Liver (tissue), 9 donors: ENCODE measurements around the gene RARG. TPM values are rescaled to one million over a fixed set of nuclear protein-coding genes. Genes with fewer than 3 reads are reported as not detected.

ENCODE experiments used
- DNase-seq: peaks from one replicate; pipeline ENCODE4 v3.0.0-alpha.2; 2017; ENCODE audit warnings: low spot score
- H3K27ac ChIP-seq, 2 donors: one replicate each; pipeline ENCODE4 v1.7.0; 2013; ENCODE audit warnings: inconsistent platforms in 2 of 2, low read length in 2 of 2, control low read depth in 1 of 2, low read depth in 1 of 2, mild to moderate bottlenecking in 1 of 2
- H3K27me3 ChIP-seq, 4 donors: one replicate each; pipeline versions ENCODE4 v1.6.1 to v1.7.0; 2013; ENCODE audit warnings: low read length in 3 of 4, inconsistent platforms in 1 of 4, mild to moderate bottlenecking in 1 of 4, moderate library complexity in 1 of 4; ENCODE audit not compliant: control insufficient read depth in 4 of 4, insufficient read depth in 4 of 4
- H3K36me3 ChIP-seq, 4 donors: one replicate each; pipeline versions ENCODE4 v1.6.1 to v1.7.0; 2013; ENCODE audit warnings: low read length in 3 of 4, mild to moderate bottlenecking in 3 of 4, low read depth in 1 of 4, moderate library complexity in 1 of 4; ENCODE audit not compliant: control insufficient read depth in 4 of 4, insufficient read depth in 3 of 4
- H3K4me1 ChIP-seq, 4 donors: one replicate each; pipeline versions ENCODE4 v1.6.1 to v1.7.0; 2013; ENCODE audit warnings: low read length in 3 of 4, mild to moderate bottlenecking in 3 of 4, moderate library complexity in 1 of 4; ENCODE audit not compliant: control insufficient read depth in 4 of 4, insufficient read depth in 4 of 4
- H3K4me3 ChIP-seq, 3 donors: one replicate each; pipeline versions ENCODE4 v1.6.1 to v1.7.0; 2013; ENCODE audit warnings: low read length in 3 of 3, control low read depth in 1 of 3, low read depth in 1 of 3, mild to moderate bottlenecking in 1 of 3
- H3K9ac ChIP-seq, 2 donors: one replicate each; pipeline ENCODE4 v1.7.0; 2013; ENCODE audit warnings: low read length in 2 of 2, mild to moderate bottlenecking in 2 of 2, moderate library complexity in 2 of 2, control low read depth in 1 of 2, low read depth in 1 of 2
- H3K9me3 ChIP-seq, 4 donors: one replicate each; pipeline versions ENCODE4 v1.6.1 to v1.7.0; 2013; ENCODE audit warnings: low read length in 3 of 4; ENCODE audit not compliant: control insufficient read depth in 4 of 4
- EGR1 ChIP-seq, 2 donors: IDR thresholded peaks; 2 replicates each; pipeline ENCODE4 v1.6.1; 2016 to 2018; ENCODE audit warnings: antibody characterized with exemption in 2 of 2, low read depth in 2 of 2
- FOXA1 ChIP-seq: IDR thresholded peaks from 2 replicates; pipeline ENCODE4 v1.6.1; 2016; ENCODE audit warnings: antibody characterized with exemption
- FOXA2 ChIP-seq: IDR thresholded peaks from 2 replicates; pipeline ENCODE4 v1.6.1; 2016; ENCODE audit warnings: antibody characterized with exemption
- GABPA ChIP-seq, 2 donors: IDR thresholded peaks in 1 of 2; conservative IDR thresholded peaks in 1 of 2; 2 replicates each; pipeline ENCODE4 v1.6.1; 2016; ENCODE audit warnings: antibody characterized with exemption in 2 of 2, mild to moderate bottlenecking in 1 of 2, moderate library complexity in 1 of 2
- HNF4A ChIP-seq, 2 donors: conservative IDR thresholded peaks; 2 replicates each; pipeline ENCODE4 v1.6.1; 2016; ENCODE audit warnings: antibody characterized with exemption in 2 of 2, mild to moderate bottlenecking in 2 of 2
- HNF4G ChIP-seq: IDR thresholded peaks from 2 replicates; pipeline ENCODE4 v1.6.1; 2016; ENCODE audit warnings: antibody characterized with exemption
- JUND ChIP-seq, 2 donors: IDR thresholded peaks; 2 replicates each; pipeline ENCODE4 v1.6.1; 2016; ENCODE audit warnings: antibody characterized with exemption in 2 of 2
- NR2F2 ChIP-seq: IDR thresholded peaks from 2 replicates; pipeline ENCODE4 v1.6.1; 2016; ENCODE audit warnings: antibody characterized with exemption
- RAD21 ChIP-seq, 2 donors: IDR thresholded peaks; 2 replicates each; pipeline ENCODE4 v1.6.1; 2016; ENCODE audit warnings: antibody characterized with exemption in 2 of 2, mild to moderate bottlenecking in 2 of 2
- RXRA ChIP-seq, 2 donors: IDR thresholded peaks; 2 replicates each; pipeline ENCODE4 v1.6.1; 2017 to 2018; ENCODE audit warnings: antibody characterized with exemption in 2 of 2, mild to moderate bottlenecking in 1 of 2
- TAF1 ChIP-seq: conservative IDR thresholded peaks from 2 replicates; pipeline ENCODE4 v1.6.1; 2016; ENCODE audit warnings: antibody characterized with exemption, mild to moderate bottlenecking
- YY1 ChIP-seq: IDR thresholded peaks from 2 replicates; pipeline ENCODE4 v1.6.1; 2016; ENCODE audit warnings: antibody characterized with exemption, mild to moderate bottlenecking
- WGBS: extraction: QIAGEN DNeasy Blood & Tissue Kit; methylation state at CpG from one replicate; pipeline ENCODE4 v1.1.7; 2013; 5-methylcytosine and 5-hydroxymethylcytosine counted together
- polyA plus RNA-seq, 2 donors: library from polyadenylated mRNA; stranded (reverse) in 1 of 2; unstranded in 1 of 2; fragments of 200-250 nt in 1 of 2; fragments of >200 nt in 1 of 2; fragmentation: Nextera tagmentation in 1 of 2; extraction: Ambion mirVana in 1 of 2; gene quantifications; one replicate each; pipeline versions ENCODE4 v1.2.1 to v1.2.3, GENCODE V29; 2013 to 2015
- total RNA-seq, 2 donors: library from RNA; depleted of rRNA; stranded (reverse); fragments of >200 nt; gene quantifications; one replicate each; pipeline ENCODE4 v1.2.3, GENCODE V29; 2014
- TF ChIP-seq, protein P1 (sequence below): IDR thresholded peaks from 2 replicates; pipeline ENCODE4 v1.6.1; 2016; ENCODE audit warnings: antibody characterized with exemption
- TF ChIP-seq, protein P2 (sequence below): IDR thresholded peaks from 2 replicates; pipeline ENCODE4 v1.6.1; 2016; ENCODE audit warnings: antibody characterized with exemption, mild to moderate bottlenecking
- TF ChIP-seq, protein P3 (sequence below): IDR thresholded peaks from 2 replicates; pipeline ENCODE4 v1.6.1; 2016; ENCODE audit warnings: antibody characterized with exemption
- TF ChIP-seq, protein P4 (sequence below): fragments of 150-350 bp; IDR thresholded peaks from 2 replicates; pipeline ENCODE4 v1.5.1; 2017; ENCODE audit warnings: improper control_type of control experiment, low read depth, low read length; ENCODE audit not compliant: missing input control
- TF ChIP-seq, protein P5 (sequence below): IDR thresholded peaks from 2 replicates; pipeline ENCODE4 v1.6.1; 2016; ENCODE audit warnings: antibody characterized with exemption
- donor health status: healthy.
- donor health status: healthy.
- donor health status: healthy.
- donor health status: healthy.
- donor health status: healthy.

The RARG gene
- total RNA-seq (1 to 10 TPM; 2.7 to 3.1 TPM), polyA plus RNA-seq (1 to 10 TPM; 1.7 to 2.7 TPM)

DNA sequence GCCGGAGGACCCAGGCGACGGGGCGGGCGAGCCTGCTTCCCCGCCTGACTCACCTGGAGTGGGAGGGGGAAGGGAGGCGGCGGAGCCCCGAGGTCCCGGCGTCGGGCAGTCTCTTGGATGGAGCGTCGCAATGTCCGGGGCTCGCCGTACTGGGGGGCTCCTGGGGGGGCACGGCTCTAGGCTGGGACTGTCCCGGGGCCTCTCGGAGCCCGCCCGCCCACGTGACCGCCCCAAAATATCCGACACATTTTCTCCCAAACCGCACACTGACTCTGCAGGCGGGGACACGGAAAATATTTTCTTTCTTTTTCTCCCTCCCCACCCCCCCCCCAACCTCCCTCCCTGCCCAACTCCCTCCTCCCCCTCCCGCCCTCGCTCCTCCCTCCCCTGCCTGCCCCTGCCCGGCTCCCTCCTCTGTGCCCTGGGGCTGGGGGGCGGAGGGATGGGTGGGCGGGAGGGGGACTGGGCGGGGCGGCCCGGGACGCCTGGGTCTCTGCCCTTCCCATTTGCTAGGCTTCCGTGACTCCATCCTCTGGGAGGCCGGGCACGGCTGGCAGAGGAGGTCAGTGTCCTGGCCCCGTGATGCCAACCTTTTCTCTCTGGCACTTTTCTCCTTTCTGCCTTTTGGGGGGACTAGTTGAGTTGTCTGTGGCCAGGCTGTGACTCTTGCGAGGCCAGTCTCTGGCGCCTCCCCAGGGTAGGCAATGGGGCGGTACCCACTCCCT is at the start of gene RARG:
Gene RARG (minus strand): TSS at position 289 of the 725 bp plus-strand sequence. CDS start 4,664 bp downstream, outside the sequence.
- 3% methylated on average over 44 of the region's 44 CpGs for WGBS
- peaks cover 0 to 15% (median 0%) of the 10 kb centered on the region in 4 donors for H3K27me3 ChIP-seq
- H3K9me3 ChIP-seq: no peaks in the 10 kb centered on the region
- peak within 1 kb of the TSS; percentile 47 to 59 for H3K27ac ChIP-seq
- H3K9ac ChIP-seq: no peak within 1 kb of the TSS
- peaks cover 0 to 4% (median 2%) of the 10 kb centered on the region in 4 donors for H3K4me1 ChIP-seq
- H3K36me3 ChIP-seq: no peaks in the 10 kb centered on the region
- TF ChIP-seq FOXA2 (no peak), JUND (IDR thresholded peaks at IDR 0.05) (no peak), HNF4A (conservative IDR thresholded peaks at IDR 0.05) (no peak), HNF4G (no peak), RXRA (IDR thresholded peaks at IDR 0.05) (no peak), FOXA1 (no peak), EGR1 (IDR thresholded peaks at IDR 0.05; ENCODE audit: low read depth in 2 of 2) (no peak), YY1 (no peak), GABPA (IDR thresholded peaks at IDR 0.05 in 1 of 2, conservative IDR thresholded peaks at IDR 0.05 in 1 of 2) (no peak), RAD21 (IDR thresholded peaks at IDR 0.05) (no peak), NR2F2 (no peak), TAF1 (no peak)
- TF ChIP-seq, protein P1, sequence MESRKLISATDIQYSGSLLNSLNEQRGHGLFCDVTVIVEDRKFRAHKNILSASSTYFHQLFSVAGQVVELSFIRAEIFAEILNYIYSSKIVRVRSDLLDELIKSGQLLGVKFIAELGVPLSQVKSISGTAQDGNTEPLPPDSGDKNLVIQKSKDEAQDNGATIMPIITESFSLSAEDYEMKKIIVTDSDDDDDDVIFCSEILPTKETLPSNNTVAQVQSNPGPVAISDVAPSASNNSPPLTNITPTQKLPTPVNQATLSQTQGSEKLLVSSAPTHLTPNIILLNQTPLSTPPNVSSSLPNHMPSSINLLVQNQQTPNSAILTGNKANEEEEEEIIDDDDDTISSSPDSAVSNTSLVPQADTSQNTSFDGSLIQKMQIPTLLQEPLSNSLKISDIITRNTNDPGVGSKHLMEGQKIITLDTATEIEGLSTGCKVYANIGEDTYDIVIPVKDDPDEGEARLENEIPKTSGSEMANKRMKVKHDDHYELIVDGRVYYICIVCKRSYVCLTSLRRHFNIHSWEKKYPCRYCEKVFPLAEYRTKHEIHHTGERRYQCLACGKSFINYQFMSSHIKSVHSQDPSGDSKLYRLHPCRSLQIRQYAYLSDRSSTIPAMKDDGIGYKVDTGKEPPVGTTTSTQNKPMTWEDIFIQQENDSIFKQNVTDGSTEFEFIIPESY: no peak
- TF ChIP-seq, protein P2, sequence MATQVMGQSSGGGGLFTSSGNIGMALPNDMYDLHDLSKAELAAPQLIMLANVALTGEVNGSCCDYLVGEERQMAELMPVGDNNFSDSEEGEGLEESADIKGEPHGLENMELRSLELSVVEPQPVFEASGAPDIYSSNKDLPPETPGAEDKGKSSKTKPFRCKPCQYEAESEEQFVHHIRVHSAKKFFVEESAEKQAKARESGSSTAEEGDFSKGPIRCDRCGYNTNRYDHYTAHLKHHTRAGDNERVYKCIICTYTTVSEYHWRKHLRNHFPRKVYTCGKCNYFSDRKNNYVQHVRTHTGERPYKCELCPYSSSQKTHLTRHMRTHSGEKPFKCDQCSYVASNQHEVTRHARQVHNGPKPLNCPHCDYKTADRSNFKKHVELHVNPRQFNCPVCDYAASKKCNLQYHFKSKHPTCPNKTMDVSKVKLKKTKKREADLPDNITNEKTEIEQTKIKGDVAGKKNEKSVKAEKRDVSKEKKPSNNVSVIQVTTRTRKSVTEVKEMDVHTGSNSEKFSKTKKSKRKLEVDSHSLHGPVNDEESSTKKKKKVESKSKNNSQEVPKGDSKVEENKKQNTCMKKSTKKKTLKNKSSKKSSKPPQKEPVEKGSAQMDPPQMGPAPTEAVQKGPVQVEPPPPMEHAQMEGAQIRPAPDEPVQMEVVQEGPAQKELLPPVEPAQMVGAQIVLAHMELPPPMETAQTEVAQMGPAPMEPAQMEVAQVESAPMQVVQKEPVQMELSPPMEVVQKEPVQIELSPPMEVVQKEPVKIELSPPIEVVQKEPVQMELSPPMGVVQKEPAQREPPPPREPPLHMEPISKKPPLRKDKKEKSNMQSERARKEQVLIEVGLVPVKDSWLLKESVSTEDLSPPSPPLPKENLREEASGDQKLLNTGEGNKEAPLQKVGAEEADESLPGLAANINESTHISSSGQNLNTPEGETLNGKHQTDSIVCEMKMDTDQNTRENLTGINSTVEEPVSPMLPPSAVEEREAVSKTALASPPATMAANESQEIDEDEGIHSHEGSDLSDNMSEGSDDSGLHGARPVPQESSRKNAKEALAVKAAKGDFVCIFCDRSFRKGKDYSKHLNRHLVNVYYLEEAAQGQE: no peak
- TF ChIP-seq, protein P3, sequence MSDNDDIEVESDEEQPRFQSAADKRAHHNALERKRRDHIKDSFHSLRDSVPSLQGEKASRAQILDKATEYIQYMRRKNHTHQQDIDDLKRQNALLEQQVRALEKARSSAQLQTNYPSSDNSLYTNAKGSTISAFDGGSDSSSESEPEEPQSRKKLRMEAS: no peak
- TF ChIP-seq, protein P4, sequence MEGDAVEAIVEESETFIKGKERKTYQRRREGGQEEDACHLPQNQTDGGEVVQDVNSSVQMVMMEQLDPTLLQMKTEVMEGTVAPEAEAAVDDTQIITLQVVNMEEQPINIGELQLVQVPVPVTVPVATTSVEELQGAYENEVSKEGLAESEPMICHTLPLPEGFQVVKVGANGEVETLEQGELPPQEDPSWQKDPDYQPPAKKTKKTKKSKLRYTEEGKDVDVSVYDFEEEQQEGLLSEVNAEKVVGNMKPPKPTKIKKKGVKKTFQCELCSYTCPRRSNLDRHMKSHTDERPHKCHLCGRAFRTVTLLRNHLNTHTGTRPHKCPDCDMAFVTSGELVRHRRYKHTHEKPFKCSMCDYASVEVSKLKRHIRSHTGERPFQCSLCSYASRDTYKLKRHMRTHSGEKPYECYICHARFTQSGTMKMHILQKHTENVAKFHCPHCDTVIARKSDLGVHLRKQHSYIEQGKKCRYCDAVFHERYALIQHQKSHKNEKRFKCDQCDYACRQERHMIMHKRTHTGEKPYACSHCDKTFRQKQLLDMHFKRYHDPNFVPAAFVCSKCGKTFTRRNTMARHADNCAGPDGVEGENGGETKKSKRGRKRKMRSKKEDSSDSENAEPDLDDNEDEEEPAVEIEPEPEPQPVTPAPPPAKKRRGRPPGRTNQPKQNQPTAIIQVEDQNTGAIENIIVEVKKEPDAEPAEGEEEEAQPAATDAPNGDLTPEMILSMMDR: no peak
- TF ChIP-seq, protein P5, sequence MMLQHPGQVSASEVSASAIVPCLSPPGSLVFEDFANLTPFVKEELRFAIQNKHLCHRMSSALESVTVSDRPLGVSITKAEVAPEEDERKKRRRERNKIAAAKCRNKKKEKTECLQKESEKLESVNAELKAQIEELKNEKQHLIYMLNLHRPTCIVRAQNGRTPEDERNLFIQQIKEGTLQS: no peak
- no peak for DNase-seq
- H3K4me3 ChIP-seq: peak within 1 kb of the TSS in 2 of 3 donors; percentile 9 to 49
